Stimulated activated effector memory CD8-positive, alpha-beta T cell treated with anti-CD3 and anti-CD28 coated beads, Interleukin-12 subunit alpha, Interleukin-12 subunit beta, amount 100 ng/mL, for 72 hours (primary cell): Measurements from ENCODE around the gene E2F6.

Experiments used
- ATAC-seq: fragments of 150-1000 bp; cut with Tn5 transposase; 2 replicates; pipeline ENCODE4 v1.10.0; 2021
- DNase-seq, 2 donors: peaks; one replicate each; pipeline ENCODE4 v3.0.0; 2021 to 2022; ENCODE audit warnings: low spot score in 2 of 2
- H3K27ac Mint-ChIP-seq: one replicate; pipeline ENCODE4 v1.8.0; 2022; ENCODE audit warnings: mild to moderate bottlenecking, mixed read lengths
- H3K36me3 Mint-ChIP-seq: one replicate; pipeline ENCODE4 v1.8.0; 2022; ENCODE audit warnings: mild to moderate bottlenecking, mixed read lengths
- H3K4me1 Mint-ChIP-seq: one replicate; pipeline ENCODE4 v1.8.0; 2022; ENCODE audit warnings: mixed read lengths
- H3K4me3 Mint-ChIP-seq: one replicate; pipeline ENCODE4 v1.8.0; 2022; ENCODE audit warnings: mild to moderate bottlenecking, mixed read lengths
- H3K9me3 Mint-ChIP-seq: one replicate; pipeline ENCODE4 v1.8.0; 2022; ENCODE audit warnings: mixed read lengths

The E2F6 gene

DNA sequence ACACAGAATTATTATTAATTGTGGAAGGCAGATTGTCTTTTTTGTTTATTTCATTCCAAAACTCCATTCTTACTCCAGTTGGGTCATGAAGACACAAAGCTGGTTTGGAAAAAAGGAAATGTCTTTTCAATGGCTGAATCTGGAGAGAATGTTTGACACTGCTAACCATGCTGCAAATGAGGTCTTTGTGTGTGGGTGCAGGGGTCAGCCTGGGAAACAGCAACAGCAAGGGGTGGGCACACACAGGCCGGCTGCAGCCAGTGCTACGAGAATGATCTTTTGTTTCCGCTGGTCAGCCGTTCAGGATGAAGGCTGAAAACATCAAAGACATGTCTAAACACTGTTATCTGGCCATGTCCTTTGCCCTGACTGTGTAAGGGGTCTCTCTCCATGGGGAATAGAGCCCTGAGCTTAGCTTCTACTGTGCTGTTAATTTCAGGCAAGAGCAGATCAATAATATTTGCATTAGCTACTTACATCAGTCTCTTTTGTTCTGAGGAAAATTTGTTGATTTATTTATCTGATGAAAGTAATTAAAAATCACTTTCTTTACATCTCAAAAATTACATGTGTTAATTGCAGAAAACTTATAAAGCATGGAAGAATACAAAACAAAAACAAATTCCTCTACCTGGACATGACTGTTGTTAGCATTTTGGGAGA, 33.3 kb upstream of the E2F6 start:
- Mint-ChIP-seq H3K27ac (no peak overlapping the region), H3K4me3 (no peak overlapping the region), H3K36me3 (no peaks in the 10 kb centered on the region), H3K4me1 (peaks cover 19% of the 10 kb centered on the region), H3K9me3 (no peaks in the 10 kb centered on the region)
- DNase-seq = no peak
- no peak for ATAC-seq

DNA sequence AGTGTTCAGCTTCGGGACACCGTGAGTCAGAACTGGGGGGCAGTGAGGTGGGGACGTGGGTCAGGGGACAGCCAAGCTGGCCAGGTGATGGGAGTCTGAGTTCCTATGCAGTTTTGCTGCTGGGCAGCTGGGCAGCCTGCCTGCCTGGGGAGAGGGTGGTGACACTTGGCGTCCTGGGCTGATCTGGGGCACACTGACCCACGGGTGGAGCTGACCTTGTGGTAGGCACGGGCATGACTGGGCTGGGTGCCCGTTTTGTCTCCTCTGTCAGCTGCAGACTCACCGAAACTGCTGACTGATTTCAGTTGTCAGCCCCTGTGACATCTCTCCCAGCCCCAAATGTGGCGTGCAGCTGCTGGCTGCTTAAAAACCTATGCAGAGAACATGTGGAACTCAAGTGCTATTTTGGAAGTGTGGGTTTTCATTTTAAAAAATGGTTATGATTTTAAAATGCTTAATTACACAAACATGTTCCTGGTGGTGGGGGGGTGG, 32.6 kb upstream of the E2F6 start:
- Mint-ChIP-seq H3K4me3 (no peak overlapping the region), H3K36me3 (no peaks in the 10 kb centered on the region), H3K9me3 (no peaks in the 10 kb centered on the region), H3K27ac (no peak overlapping the region), H3K4me1 (peaks cover 19% of the 10 kb centered on the region)
- ATAC-seq (peak; percentile 93), DNase-seq (peak in 1 of 2 donors; percentile 67)

DNA sequence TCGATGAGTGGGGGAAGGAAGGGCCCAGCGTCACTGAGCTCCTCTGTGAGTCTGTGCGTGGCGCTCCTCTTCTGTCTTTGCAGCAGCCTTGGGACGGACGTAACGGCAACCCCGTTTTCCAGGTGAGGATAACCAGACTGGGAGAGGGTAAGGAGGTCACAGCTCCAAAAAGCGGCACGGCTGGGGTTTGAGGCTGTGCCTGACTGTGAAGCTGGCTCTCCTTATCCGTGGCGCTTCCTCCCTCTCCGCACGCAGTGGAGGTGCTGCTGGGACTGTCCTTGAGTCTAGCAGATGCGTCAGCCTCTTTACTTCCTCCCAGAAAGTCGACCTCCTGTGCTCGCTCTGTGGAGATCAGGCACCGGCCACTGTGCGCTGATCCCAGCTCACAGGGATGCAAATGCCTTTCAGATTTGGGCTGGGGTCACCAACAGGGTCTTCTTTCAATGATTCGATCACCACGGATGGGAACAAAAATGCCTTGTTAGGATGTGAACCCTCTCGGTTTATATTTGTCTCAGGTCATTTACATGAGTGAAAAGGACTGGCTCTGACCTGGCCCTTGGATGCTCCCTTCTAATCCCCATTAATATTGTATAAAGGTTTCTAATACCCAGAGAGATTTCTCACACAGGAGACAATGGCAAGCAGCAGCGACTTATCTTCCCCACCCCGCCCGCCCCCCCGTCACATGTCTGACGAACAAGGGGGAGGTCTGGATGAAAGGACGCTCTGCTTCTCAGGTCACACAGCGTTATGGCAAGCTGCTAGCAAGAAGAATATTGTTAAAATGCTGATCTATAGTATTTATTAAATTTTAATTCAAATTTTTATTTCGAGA, 30.1 kb upstream of the E2F6 start:
- H3K27ac Mint-ChIP-seq = no peak overlapping the region
- no peak for DNase-seq
- H3K36me3 Mint-ChIP-seq = no peaks in the 10 kb centered on the region
- ATAC-seq = no peak
- H3K4me3 Mint-ChIP-seq = no peak overlapping the region
- H3K9me3 Mint-ChIP-seq = no peaks in the 10 kb centered on the region
- peaks cover 19% of the 10 kb centered on the region for H3K4me1 Mint-ChIP-seq

DNA sequence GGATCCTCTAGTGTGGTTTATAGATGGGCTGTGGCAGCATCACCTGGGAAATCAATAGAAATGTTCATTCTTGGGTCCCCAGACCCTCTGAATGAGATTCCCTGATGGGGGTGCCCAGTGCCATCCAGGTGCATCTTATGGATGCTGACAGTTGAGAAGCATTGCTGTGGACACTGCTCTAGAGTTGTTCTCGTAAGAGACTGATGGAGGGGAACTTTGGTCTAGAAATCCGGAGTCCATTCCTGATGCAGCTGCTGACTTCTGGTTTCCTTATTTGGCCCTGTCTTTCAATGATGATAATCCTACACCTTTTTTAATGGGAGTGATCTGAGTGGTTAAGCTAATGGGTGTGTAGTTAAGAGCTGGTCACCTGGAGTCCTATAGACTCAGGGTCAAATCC, 28.3 kb upstream of the E2F6 start:
- H3K4me3 Mint-ChIP-seq = no peak overlapping the region
- ATAC-seq (no peak), DNase-seq (no peak)
- H3K4me1 Mint-ChIP-seq = peaks cover 11% of the 10 kb centered on the region
- H3K27ac Mint-ChIP-seq = no peak overlapping the region
- H3K36me3 Mint-ChIP-seq = no peaks in the 10 kb centered on the region
- no peaks in the 10 kb centered on the region for H3K9me3 Mint-ChIP-seq

DNA sequence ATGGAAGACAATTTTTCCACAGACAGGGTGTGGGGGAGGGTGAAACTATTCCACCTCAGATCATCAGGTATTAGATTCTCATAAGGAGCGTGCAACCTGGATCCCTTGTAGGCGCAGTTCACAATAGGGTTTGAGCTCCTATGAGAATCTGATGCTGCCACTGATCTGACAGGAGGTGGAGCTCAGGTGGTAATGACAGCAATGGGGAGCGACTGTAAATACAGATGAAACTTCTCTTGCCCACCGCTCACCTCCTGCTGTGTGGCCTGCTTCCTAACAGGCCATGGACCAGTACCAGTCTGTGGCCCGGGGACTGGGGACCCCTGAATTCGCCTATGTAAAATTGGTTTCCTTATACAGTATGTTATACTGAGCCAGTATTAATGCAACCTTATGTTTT, 27.3 kb upstream of the E2F6 start:
- Mint-ChIP-seq H3K4me1 (peaks cover 1% of the 10 kb centered on the region), H3K4me3 (no peak overlapping the region), H3K9me3 (no peaks in the 10 kb centered on the region), H3K27ac (no peak overlapping the region), H3K36me3 (no peaks in the 10 kb centered on the region)
- no peak for DNase-seq
- ATAC-seq = no peak

GRCh38 chr2:11492720-11493119, 26.8 kb upstream of the E2F6 start:
- DNase-seq (no peak), ATAC-seq (no peak)
- Mint-ChIP-seq H3K4me1 (no peaks in the 10 kb centered on the region), H3K9me3 (no peaks in the 10 kb centered on the region), H3K36me3 (no peaks in the 10 kb centered on the region), H3K27ac (no peak overlapping the region), H3K4me3 (no peak overlapping the region)

- Mint-ChIP-seq H3K4me1 (no peaks in the 10 kb centered on the region), H3K4me3 (no peak overlapping the region), H3K36me3 (no peaks in the 10 kb centered on the region), H3K27ac (no peak overlapping the region), H3K9me3 (no peaks in the 10 kb centered on the region)
- ATAC-seq (peak; percentile 26), DNase-seq (no peak)
Observed at GRCh38 chr2:11492244-11492643, 26.3 kb upstream of the E2F6 start.

GRCh38 chr2:11491348-11491933, 25.5 kb upstream of the E2F6 start:
- Mint-ChIP-seq H3K4me1 (no peaks in the 10 kb centered on the region), H3K9me3 (no peaks in the 10 kb centered on the region), H3K36me3 (no peaks in the 10 kb centered on the region), H3K4me3 (no peak overlapping the region), H3K27ac (no peak overlapping the region)
- DNase-seq = no peak
- no peak for ATAC-seq

GRCh38 chr2:11490194-11490593, 24.2 kb upstream of the E2F6 start:
- Mint-ChIP-seq H3K4me1 (no peaks in the 10 kb centered on the region), H3K4me3 (no peak overlapping the region), H3K27ac (no peak overlapping the region), H3K9me3 (no peaks in the 10 kb centered on the region), H3K36me3 (no peaks in the 10 kb centered on the region)
- no peak for ATAC-seq
- no peak for DNase-seq

DNA sequence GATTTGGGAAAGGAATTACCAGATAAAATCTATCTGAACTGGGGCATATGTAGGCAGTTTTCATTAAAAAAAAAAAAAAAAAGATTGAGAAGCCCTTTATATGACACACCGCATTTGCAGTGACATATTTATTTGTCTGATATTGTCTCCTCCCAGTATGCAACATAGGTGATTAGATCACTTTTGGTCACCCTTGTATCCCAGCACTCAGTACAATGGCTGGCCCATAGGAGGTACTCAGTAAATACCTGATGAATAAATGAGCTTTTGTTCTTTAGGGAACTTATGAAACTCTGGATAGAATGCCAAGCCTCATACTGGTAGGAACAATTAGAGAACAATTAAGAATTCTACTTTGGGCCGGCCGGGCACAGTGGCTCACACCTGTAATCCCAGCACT, 22.8 kb upstream of the E2F6 start:
- H3K27ac Mint-ChIP-seq = no peak overlapping the region
- no peaks in the 10 kb centered on the region for H3K4me1 Mint-ChIP-seq
- no peak for ATAC-seq
- H3K4me3 Mint-ChIP-seq = no peak overlapping the region
- no peak for DNase-seq
- H3K36me3 Mint-ChIP-seq = no peaks in the 10 kb centered on the region
- H3K9me3 Mint-ChIP-seq = no peaks in the 10 kb centered on the region

DNA sequence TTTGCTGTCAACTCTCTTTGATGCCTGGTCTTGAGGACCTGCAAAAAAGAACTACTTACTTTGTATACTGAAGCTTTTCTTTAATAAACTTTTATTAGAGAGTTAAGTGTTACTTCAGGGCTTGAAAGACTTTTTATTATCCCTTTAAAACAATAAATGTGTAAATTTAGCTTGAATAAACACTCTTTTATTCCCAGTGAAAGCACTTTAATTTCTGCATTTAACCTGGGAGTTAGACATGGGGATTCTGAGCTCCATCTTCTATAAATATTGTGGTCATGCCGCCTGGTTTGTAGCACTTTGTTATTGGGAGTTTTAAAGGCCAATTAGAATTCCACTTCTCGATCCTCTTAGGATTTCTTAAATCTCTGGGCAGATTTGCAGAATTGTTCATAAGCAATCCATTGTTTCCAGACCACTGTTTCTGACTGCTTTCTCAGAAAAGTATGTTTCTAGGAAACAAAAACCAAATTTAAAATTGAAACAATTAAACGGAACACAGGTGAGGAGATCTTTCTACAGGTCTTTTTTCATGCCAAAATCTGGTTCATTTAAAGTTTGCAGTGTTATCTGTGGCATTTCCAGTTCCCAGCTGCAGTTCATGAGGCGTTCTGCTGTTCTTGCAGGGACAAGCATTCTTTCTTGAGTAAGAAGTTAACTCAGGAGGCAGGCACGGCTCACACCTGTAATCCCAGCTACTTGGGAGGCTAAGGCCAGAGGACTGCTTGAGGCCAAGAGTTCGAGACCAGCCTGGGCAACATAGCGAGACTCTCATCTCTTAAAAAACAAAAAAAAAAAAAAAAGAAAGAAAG, 18.1 kb upstream of the E2F6 start:
- H3K4me3 Mint-ChIP-seq = peak overlapping the region; percentile 50
- ATAC-seq (no peak), DNase-seq (no peak)
- no peak overlapping the region for H3K27ac Mint-ChIP-seq
- peaks cover 10% of the 10 kb centered on the region for H3K4me1 Mint-ChIP-seq
- H3K36me3 Mint-ChIP-seq = no peaks in the 10 kb centered on the region
- no peaks in the 10 kb centered on the region for H3K9me3 Mint-ChIP-seq

GRCh38 chr2:11482473-11483035, 16.6 kb upstream of the E2F6 start:
- peak; percentile 32 for ATAC-seq
- H3K36me3 Mint-ChIP-seq = no peaks in the 10 kb centered on the region
- peaks cover 10% of the 10 kb centered on the region for H3K4me1 Mint-ChIP-seq
- H3K4me3 Mint-ChIP-seq = peak overlapping the region; percentile 50
- H3K27ac Mint-ChIP-seq = no peak overlapping the region
- no peak for DNase-seq
- no peaks in the 10 kb centered on the region for H3K9me3 Mint-ChIP-seq

DNA sequence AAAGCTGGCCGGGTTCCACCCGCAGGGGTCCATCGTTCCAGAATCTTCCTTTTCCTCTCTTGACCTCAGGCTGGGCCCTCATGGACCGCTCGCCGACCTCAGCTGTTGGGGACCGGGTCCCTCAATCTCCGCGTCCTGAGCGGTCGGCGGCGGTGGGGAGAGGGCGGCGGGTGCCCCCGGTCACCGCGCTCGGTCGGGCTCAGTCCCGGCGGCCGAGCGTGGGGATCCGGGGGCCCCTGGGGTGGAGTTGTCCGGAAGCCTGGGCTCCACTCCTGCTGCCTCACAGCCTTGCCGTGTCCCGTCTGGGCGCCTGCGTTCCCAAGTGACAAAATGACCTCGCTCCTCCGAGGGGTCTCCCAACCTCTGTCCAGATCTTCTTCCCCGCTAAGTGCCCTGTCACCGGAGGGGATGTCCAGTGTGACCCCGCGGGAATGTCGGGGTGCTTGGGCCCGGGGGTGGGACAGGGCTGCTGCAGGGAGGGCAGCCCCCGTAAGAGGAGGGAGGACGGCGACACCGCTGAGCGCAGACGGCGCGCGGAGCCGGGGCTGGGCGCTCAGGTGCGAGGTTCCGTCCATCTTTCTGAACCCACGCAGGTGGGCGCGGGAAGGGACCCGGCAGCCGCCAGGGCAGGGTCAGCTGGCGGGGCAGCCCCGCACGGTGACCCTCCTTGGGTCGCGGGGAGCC, 16.0 kb upstream of the E2F6 start:
- DNase-seq = no peak
- no peaks in the 10 kb centered on the region for H3K36me3 Mint-ChIP-seq
- peak; percentile 36 for ATAC-seq
- H3K9me3 Mint-ChIP-seq = no peaks in the 10 kb centered on the region
- H3K4me3 Mint-ChIP-seq = no peak overlapping the region
- no peak overlapping the region for H3K27ac Mint-ChIP-seq
- H3K4me1 Mint-ChIP-seq = peaks cover 10% of the 10 kb centered on the region

GRCh38 chr2:11481426-11481788, 15.4 kb upstream of the E2F6 start:
- no peak overlapping the region for H3K27ac Mint-ChIP-seq
- no peak overlapping the region for H3K4me3 Mint-ChIP-seq
- H3K36me3 Mint-ChIP-seq = no peaks in the 10 kb centered on the region
- H3K4me1 Mint-ChIP-seq = peaks cover 10% of the 10 kb centered on the region
- DNase-seq (no peak), ATAC-seq (no peak)
- no peaks in the 10 kb centered on the region for H3K9me3 Mint-ChIP-seq
